ENCODE data around the gene OLR1. TPM values are rescaled to one million over a fixed set of nuclear protein-coding genes. Genes with fewer than 3 reads are reported as not detected.

Gene OLR1
- total and polyA plus RNA-seq, 2 donors (not counting 3 experiments of a cell fraction or from before 2014, with no cell fraction given), result not detected

DNA sequence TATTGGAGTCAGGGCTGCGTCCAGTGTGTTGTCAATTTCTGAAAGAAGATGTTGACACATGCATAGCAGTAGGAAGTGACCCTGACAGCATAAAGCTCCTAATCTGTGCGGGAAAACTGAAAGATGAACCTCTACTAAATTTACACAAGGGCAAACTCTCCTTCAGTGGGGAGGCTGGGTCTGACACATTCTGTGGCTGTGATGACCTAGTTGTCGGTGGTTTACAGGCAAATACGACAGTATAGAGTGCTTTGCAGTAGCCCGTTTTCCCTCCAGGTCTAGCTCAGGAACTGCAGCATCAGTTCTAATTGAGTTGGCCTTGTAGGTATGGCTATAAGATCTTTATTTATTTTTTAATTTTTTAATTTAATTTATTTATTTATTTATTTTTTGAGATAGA is 25.9 kb upstream of the OLR1 start:
- Histone ChIP-seq H3K4me1 (ENCODE audit: control insufficient read depth, extremely low read depth, insufficient read depth, low read length) (no peaks in the 10 kb centered on the region), H4K20me1 (replicated peaks; ENCODE audit: control insufficient read depth, extremely low read depth, insufficient read depth, low read length) (no peaks in the 10 kb centered on the region), H3K4me3 (replicated peaks in 1 of 3; ENCODE audit: insufficient read depth in 1 of 3, low read depth in 1 of 3, low read length in 3 of 3) (no peak overlapping the region), H3K27me3 (ENCODE audit: control insufficient read depth in 2 of 2, insufficient read depth in 2 of 2, low read length in 2 of 2) (no peaks in the 10 kb centered on the region), H3K36me3 (ENCODE audit: control insufficient read depth in 2 of 2, extremely low read depth in 1 of 2, insufficient read depth in 2 of 2, low read length in 2 of 2) (no peaks in the 10 kb centered on the region), H3K79me2 (ENCODE audit: control insufficient read depth, insufficient read depth, low read length) (no peaks in the 10 kb centered on the region), H3K9ac (replicated peaks; ENCODE audit: extremely low read depth, insufficient read depth, low read length) (no peak overlapping the region), H3K4me2 (ENCODE audit: insufficient read depth, low read length) (no peak overlapping the region), H3K9me1 (replicated peaks; ENCODE audit: control insufficient read depth, extremely low read depth, insufficient read depth, low read length) (no peaks in the 10 kb centered on the region), H3K9me3 (replicated peaks; ENCODE audit: control insufficient read depth, insufficient read depth, low read length) (no peaks in the 10 kb centered on the region), H2AFZ (ENCODE audit: low read depth, low read length) (no peak overlapping the region), H3K27ac (ENCODE audit: insufficient read depth, low read depth, low read length) (no peak overlapping the region)
- intact Hi-C loops (cut with micrococcal nuclease) (no loop called here), dilution Hi-C loops (cut with MboI; ENCODE audit: extremely low pct_ligation_motif_present, low sequenced_read_pairs) (no loop called here)
- ChIA-PET CTCF (no interaction called here), POLR2A (no interaction called here)
- BruUV-seq (replicated peaks), result no TSS peak
- FAIRE-seq (no peak), DNase-seq (ENCODE audit: low read depth, low spot score) (no peak)
- TF ChIP-seq JUN (IDR thresholded peaks at IDR 0.05; ENCODE audit: borderline replicate concordance, insufficient read depth, insufficient read length, low read depth) (no peak), EZH2 (IDR thresholded peaks at IDR 0.05; ENCODE audit: borderline replicate concordance, low read depth, low read length, severe bottlenecking) (no peak), CTCF (IDR thresholded peaks at IDR 0.05; ENCODE audit: extremely low read depth in 1 of 2, insufficient read depth in 1 of 2, low read depth in 1 of 2, low read length in 2 of 2) (no peak), MYC (IDR thresholded peaks at IDR 0.05; ENCODE audit: low read depth, low read length) (no peak), POLR2A (IDR thresholded peaks at IDR 0.05; ENCODE audit: low read depth, low read length) (no peak), GATA2 (IDR thresholded peaks at IDR 0.05; ENCODE audit: insufficient read depth, insufficient read length, low read depth, low read length) (no peak), MAX (IDR thresholded peaks at IDR 0.05; ENCODE audit: insufficient read depth, insufficient read length) (no peak), POLR2AphosphoS5 (IDR thresholded peaks at IDR 0.05; ENCODE audit: insufficient read depth, low read depth, low read length) (no peak), FOS (IDR thresholded peaks at IDR 0.05; ENCODE audit: borderline replicate concordance, insufficient read depth, low read length) (no peak)

Measured in endothelial cell of umbilical vein (primary cell).